ENCODE data around the gene ZNF20.

DNA sequence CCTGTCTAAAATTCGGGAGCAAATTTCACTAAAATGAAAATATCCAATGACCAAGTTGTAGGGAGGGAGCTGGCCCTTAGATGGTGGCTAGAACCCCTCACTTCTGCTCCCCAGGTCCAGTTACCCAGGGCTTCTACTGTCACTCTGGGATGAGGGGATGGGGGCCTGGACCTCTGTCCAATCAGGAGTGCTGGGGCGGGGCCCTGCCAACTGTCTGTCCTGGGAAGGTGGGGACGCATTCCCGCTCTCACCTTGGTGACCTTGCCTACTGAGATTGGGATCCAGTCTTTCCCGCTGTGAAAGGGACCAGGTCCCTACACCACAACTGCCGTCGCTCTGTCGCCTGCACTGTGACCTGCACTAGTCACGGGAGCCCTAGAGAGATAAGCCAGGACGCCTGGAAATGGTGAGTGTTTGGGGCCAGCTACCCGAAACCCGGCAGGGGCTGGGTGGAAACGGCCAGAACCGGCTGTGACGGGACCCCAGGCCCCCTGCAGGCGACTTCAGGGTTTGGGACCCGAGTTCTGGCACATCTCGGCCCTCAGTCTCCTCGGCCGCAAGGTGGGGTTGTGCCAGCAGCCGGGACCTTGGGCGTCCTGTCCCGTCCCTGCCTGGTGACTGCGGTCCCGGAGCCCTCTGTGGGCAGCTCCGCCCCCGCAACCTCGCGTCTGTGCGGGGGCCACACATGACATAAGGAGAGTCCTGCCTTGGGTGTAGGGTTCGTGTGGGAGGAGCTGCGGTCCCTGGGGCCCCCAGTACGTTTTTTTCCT is 22.8 kb downstream of the ZNF20 start:
- no peak for TF ChIP-seq EZH2phosphoT487 (IDR thresholded peaks at IDR 0.05; ENCODE audit: insufficient read depth, low read depth)
- no peak for TF ChIP-seq EZH2 (IDR thresholded peaks at IDR 0.05; ENCODE audit: insufficient read depth, poor library complexity, severe bottlenecking)
